HEK293 (cell line): Measurements from ENCODE around the gene PRKCE.

ENCODE experiments used
- CTCF ChIA-PET: fragments of 350-600 bp; formaldehyde crosslinking; extraction: SDS; loops from one replicate; lab custom pipeline; 2021; ENCODE audit warnings: antibody characterized with exemption; lab: Yijun Ruan, JAX
- POLR2A ChIA-PET: fragments of 300-600 bp; formaldehyde crosslinking; extraction: SDS; loops from one replicate; lab custom pipeline; 2020; ENCODE audit warnings: antibody characterized with exemption, inconsistent platforms; lab: Yijun Ruan, JAX
- H3K27ac ChIP-seq: fragments of 200-500 bp; sonication (Bioruptor generic); 2 replicates; pipeline ENCODE4 v1.5.1; 2014; ENCODE audit warnings: low read depth, low read length, control low read depth, inconsistent platforms; ENCODE audit errors: extremely low read depth
- H3K36me3 ChIP-seq, 2 experiments: fragments of 200-500 bp in 1 of 2; sonication (Bioruptor generic) in 1 of 2; 1 replicate in 1 of 2; 2 replicates in 1 of 2; pipeline ENCODE4 v1.5.1; 2014 to 2017; ENCODE audit warnings: inconsistent platforms in 2 of 2, low read length in 2 of 2; ENCODE audit not compliant: control insufficient read depth in 2 of 2, insufficient read depth in 1 of 2
- H3K4me1 ChIP-seq: fragments of 200-500 bp; sonication (Bioruptor generic); 2 replicates; pipeline ENCODE4 v1.5.1; 2014; ENCODE audit warnings: mild to moderate bottlenecking, low read length, inconsistent platforms; ENCODE audit not compliant: control insufficient read depth, insufficient read depth
- H3K4me3 ChIP-seq: 2 replicates; pipeline ENCODE4 v1.5.1; 2011; ENCODE audit warnings: low read depth, mild to moderate bottlenecking, control low read depth, low read length, moderate library complexity
- H3K9me3 ChIP-seq: fragments of 200-500 bp; sonication (Bioruptor generic); 2 replicates; pipeline ENCODE4 v1.5.1; 2014; ENCODE audit warnings: low read depth, low read length, inconsistent platforms; ENCODE audit not compliant: control insufficient read depth, insufficient read depth
- HOXC10 ChIP-seq: sonication (generic); formaldehyde crosslinking; IDR thresholded peaks from 2 replicates; pipeline ENCODE4 v1.8.1; 2023; ENCODE audit warnings: mild to moderate bottlenecking, missing genetic modification reagents
- SCRT1 ChIP-seq: fragments of 450-650 bp; formaldehyde crosslinking; IDR thresholded peaks from 2 replicates; pipeline ENCODE4 v1.5.1; 2016; ENCODE audit warnings: missing biosample characterization, missing genetic modification characterization, borderline replicate concordance
- SCRT2 ChIP-seq: fragments of 450-650 bp; formaldehyde crosslinking; IDR thresholded peaks from 2 replicates; pipeline ENCODE4 v1.5.1; 2016; ENCODE audit warnings: missing biosample characterization, missing genetic modification characterization
- ZEB2 ChIP-seq: fragments of 450-650 bp; formaldehyde crosslinking; IDR thresholded peaks from 2 replicates; pipeline ENCODE4 v1.5.1; 2016; ENCODE audit warnings: missing biosample characterization, missing genetic modification characterization
- ZNF174 ChIP-seq: fragments of 450-650 bp; formaldehyde crosslinking; IDR thresholded peaks from 2 replicates; pipeline ENCODE4 v1.5.0; 2017; ENCODE audit warnings: missing biosample characterization, mild to moderate bottlenecking, missing genetic modification characterization
- ZNF2 ChIP-seq: fragments of 450-650 bp; formaldehyde crosslinking; IDR thresholded peaks from 2 replicates; pipeline ENCODE4 v1.5.1; 2016; ENCODE audit warnings: missing biosample characterization, missing genetic modification characterization
- ZNF302 ChIP-seq: fragments of 450-650 bp; formaldehyde crosslinking; IDR thresholded peaks from 2 replicates; pipeline ENCODE4 v1.5.1; 2016; ENCODE audit warnings: missing biosample characterization, missing genetic modification characterization, low read depth
- ZNF530 ChIP-seq: fragments of 450-650 bp; formaldehyde crosslinking; IDR thresholded peaks from 2 replicates; pipeline ENCODE4 v1.5.1; 2016; ENCODE audit warnings: low read depth, missing biosample characterization, missing genetic modification characterization
- ZNF555 ChIP-seq: fragments of 450-650 bp; formaldehyde crosslinking; conservative IDR thresholded peaks from 2 replicates; pipeline ENCODE4 v1.5.1; 2017; ENCODE audit warnings: missing biosample characterization, mild to moderate bottlenecking, missing genetic modification characterization, inconsistent platforms
- ZNF76 ChIP-seq: fragments of 450-650 bp; formaldehyde crosslinking; IDR thresholded peaks from 2 replicates; pipeline ENCODE4; 2016; ENCODE audit warnings: low read depth, missing biosample characterization, missing genetic modification characterization, borderline replicate concordance
- ZNF792 ChIP-seq: fragments of 450-650 bp; formaldehyde crosslinking; IDR thresholded peaks from 2 replicates; pipeline ENCODE4 v1.5.1; 2016; ENCODE audit warnings: missing biosample characterization, missing genetic modification characterization
- TF ChIP-seq, protein P1 (sequence below): fragments of 450-650 bp; formaldehyde crosslinking; IDR thresholded peaks from 2 replicates; pipeline ENCODE4 v1.5.1; 2016; ENCODE audit warnings: missing biosample characterization, missing genetic modification characterization
- TF ChIP-seq, protein P2 (sequence below): fragments of 450-650 bp; formaldehyde crosslinking; IDR thresholded peaks from 2 replicates; pipeline ENCODE4 v1.5.1; 2016; ENCODE audit warnings: missing biosample characterization, missing genetic modification characterization
- TF ChIP-seq, protein P3 (sequence below): fragments of 450-650 bp; formaldehyde crosslinking; IDR thresholded peaks from 2 replicates; pipeline ENCODE4 v1.5.1; 2016; ENCODE audit warnings: missing biosample characterization, missing genetic modification characterization

The PRKCE gene

DNA sequence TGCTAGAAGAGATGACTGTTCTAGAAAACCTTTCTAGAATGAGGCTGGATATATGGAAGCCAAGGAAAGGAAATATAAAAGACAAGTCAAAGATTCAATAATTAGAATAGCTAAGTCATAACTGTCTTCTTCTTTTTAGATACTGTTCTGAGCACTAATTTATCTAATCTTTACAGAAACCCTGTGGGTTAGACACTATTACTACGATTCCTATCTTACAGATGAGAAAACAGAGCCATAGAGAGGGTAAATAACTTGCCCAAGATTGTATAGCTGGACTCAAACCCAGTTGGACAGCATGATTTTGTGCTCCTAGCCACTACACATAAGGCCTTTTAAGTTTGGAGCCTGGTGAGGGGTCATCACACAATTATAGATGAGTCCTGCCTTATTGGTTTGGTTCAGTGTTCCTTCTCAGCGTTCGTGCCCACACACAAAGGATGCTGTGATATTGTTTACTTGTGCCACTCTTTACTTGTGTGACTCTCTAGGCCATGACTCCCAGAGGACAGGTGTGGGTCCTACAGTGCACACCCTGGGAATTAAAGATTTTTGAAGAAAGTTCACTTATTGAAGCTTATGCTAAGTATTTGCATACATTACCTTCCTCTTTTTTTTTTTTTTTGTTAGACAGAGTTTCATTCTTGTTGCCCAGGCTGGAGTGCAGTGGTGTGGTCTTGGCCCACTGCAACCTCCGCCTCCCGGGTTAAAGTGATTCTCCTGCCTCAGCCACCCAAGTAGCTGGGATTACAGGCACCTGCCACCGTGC, 153.7 kb downstream of the PRKCE start:
- no peak overlapping the region for H3K4me3 ChIP-seq
- ChIA-PET CTCF (interaction anchor here (0.6 to 1.0 kb wide), 4 partner anchors 8 to 1467 kb away, joined by 3 to 4 read pairs (median 4); no protein-coding TSS in a partner anchor), POLR2A (interaction anchor here (0.6 kb wide), 2 partner anchors 100 to 194 kb away, joined by 3 to 4 read pairs; partner anchors contain the start of gene SRBD1)
- H3K36me3 ChIP-seq = no peaks in the 10 kb centered on the region
- no peaks in the 10 kb centered on the region for H3K9me3 ChIP-seq
- no peaks in the 10 kb centered on the region for H3K4me1 ChIP-seq
- no peak overlapping the region for H3K27ac ChIP-seq
- TF ChIP-seq, protein P1, sequence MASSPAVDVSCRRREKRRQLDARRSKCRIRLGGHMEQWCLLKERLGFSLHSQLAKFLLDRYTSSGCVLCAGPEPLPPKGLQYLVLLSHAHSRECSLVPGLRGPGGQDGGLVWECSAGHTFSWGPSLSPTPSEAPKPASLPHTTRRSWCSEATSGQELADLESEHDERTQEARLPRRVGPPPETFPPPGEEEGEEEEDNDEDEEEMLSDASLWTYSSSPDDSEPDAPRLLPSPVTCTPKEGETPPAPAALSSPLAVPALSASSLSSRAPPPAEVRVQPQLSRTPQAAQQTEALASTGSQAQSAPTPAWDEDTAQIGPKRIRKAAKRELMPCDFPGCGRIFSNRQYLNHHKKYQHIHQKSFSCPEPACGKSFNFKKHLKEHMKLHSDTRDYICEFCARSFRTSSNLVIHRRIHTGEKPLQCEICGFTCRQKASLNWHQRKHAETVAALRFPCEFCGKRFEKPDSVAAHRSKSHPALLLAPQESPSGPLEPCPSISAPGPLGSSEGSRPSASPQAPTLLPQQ = no peak
- TF ChIP-seq HOXC10 (CRISPR knock-in tag) (no peak), ZNF76 (tag by site-specific recombination) (no peak)

DNA sequence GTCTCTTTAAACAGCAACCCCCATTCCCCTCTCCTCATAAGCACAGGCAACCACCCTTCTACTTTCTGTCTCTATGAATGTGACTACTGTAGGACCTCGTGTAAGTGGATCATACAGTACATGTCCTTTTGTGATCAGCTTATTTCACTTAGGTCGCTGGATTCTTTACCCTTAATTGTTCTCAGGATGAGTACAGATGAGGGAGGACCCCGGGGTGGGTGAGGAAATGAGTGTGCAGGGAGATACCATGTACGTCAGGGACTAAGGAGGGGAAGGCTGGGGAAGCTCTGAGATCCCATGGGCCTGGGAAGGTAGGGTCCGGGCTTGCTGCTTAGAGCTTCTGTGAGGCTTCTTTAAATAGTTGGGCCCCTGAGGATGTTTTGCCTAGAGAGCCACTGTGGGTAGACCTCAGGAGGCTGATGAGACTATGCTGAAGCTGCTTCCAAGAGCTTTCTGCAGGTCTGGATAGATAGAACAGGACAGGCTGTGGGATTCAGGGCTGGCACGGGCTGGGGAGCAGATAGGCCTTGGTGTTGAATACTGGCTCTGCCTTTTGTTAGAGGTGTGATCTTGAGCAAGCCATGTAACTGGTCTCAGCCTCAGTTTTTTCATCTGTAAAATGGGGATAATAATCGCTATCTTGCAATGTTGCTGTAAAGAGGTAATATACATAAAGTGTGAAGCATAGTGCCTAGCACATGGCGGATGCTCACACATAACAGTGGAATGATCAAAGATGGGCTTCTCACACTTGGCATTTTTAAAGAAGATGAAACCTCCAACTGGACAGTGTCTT, 155.3 kb downstream of the PRKCE start:
- ChIA-PET CTCF (no interaction called here), POLR2A (no interaction called here)
- TF ChIP-seq ZNF2 (tag by site-specific recombination) = no peak
- TF ChIP-seq, protein P2, sequence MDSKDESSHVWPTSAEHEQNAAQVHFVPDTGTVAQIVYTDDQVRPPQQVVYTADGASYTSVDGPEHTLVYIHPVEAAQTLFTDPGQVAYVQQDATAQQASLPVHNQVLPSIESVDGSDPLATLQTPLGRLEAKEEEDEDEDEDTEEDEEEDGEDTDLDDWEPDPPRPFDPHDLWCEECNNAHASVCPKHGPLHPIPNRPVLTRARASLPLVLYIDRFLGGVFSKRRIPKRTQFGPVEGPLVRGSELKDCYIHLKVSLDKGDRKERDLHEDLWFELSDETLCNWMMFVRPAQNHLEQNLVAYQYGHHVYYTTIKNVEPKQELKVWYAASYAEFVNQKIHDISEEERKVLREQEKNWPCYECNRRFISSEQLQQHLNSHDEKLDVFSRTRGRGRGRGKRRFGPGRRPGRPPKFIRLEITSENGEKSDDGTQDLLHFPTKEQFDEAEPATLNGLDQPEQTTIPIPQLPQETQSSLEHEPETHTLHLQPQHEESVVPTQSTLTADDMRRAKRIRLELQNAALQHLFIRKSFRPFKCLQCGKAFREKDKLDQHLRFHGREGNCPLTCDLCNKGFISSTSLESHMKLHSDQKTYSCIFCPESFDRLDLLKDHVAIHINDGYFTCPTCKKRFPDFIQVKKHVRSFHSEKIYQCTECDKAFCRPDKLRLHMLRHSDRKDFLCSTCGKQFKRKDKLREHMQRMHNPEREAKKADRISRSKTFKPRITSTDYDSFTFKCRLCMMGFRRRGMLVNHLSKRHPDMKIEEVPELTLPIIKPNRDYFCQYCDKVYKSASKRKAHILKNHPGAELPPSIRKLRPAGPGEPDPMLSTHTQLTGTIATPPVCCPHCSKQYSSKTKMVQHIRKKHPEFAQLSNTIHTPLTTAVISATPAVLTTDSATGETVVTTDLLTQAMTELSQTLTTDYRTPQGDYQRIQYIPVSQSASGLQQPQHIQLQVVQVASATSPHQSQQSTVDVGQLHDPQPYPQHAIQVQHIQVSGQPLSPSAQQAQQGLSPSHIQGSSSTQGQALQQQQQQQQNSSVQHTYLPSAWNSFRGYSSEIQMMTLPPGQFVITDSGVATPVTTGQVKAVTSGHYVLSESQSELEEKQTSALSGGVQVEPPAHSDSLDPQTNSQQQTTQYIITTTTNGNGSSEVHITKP (tag by site-specific recombination) = peak; percentile 60; the same call in 1 of the 2 replicates
- TF ChIP-seq ZEB2 = no peak
- Histone ChIP-seq H3K27ac (no peak overlapping the region), H3K4me3 (no peak overlapping the region), H3K36me3 (no peaks in the 10 kb centered on the region), H3K4me1 (no peaks in the 10 kb centered on the region; the same call in 1 of the 2 replicates), H3K9me3 (no peaks in the 10 kb centered on the region)

DNA sequence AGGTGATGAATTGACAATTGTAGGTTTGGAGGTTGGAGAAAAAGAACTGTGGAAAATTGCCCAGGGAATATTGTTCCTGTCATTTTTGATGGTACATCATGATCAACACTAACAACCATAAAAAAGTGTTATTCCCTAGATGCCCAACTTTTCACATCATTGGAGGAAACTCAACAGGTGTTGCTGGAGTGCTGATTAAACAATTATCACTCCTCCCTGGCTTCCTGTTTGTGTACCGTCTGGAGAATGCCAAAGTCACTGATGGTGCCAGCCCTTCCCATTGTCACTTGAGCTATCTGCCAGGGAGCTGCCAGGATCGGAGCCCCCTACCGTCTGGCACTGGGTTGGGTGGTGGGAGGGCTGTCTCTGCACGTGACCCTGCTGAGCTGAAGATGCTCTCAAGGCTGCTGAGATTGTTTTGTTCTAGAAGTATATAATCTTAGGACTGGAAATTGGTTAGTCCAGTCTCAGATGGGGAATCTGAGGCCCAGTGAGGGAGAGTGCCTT, 156.9 kb downstream of the PRKCE start:
- Histone ChIP-seq H3K9me3 (no peaks in the 10 kb centered on the region), H3K4me3 (no peak overlapping the region), H3K4me1 (peaks cover 13% of the 10 kb centered on the region), H3K36me3 (no peaks in the 10 kb centered on the region), H3K27ac (no peak overlapping the region)
- POLR2A ChIA-PET = no interaction called here
- CTCF ChIA-PET = interaction anchor here (0.6 kb wide), 1 partner anchor 24 kb away, joined by 3 read pairs; no protein-coding TSS in a partner anchor
- TF ChIP-seq ZNF530 (tag by site-specific recombination) = no peak
- TF ChIP-seq, protein P3, sequence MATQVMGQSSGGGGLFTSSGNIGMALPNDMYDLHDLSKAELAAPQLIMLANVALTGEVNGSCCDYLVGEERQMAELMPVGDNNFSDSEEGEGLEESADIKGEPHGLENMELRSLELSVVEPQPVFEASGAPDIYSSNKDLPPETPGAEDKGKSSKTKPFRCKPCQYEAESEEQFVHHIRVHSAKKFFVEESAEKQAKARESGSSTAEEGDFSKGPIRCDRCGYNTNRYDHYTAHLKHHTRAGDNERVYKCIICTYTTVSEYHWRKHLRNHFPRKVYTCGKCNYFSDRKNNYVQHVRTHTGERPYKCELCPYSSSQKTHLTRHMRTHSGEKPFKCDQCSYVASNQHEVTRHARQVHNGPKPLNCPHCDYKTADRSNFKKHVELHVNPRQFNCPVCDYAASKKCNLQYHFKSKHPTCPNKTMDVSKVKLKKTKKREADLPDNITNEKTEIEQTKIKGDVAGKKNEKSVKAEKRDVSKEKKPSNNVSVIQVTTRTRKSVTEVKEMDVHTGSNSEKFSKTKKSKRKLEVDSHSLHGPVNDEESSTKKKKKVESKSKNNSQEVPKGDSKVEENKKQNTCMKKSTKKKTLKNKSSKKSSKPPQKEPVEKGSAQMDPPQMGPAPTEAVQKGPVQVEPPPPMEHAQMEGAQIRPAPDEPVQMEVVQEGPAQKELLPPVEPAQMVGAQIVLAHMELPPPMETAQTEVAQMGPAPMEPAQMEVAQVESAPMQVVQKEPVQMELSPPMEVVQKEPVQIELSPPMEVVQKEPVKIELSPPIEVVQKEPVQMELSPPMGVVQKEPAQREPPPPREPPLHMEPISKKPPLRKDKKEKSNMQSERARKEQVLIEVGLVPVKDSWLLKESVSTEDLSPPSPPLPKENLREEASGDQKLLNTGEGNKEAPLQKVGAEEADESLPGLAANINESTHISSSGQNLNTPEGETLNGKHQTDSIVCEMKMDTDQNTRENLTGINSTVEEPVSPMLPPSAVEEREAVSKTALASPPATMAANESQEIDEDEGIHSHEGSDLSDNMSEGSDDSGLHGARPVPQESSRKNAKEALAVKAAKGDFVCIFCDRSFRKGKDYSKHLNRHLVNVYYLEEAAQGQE (tag by site-specific recombination) = no peak
- 0 out of 2 replicates have a peak, but pooled peaks have one; percentile 44 for TF ChIP-seq SCRT1
- no peak for TF ChIP-seq HOXC10 (CRISPR knock-in tag)
- no peak for TF ChIP-seq ZNF174
- no peak for TF ChIP-seq ZNF302 (tag by site-specific recombination)
- TF ChIP-seq SCRT2 (tag by site-specific recombination) = peak; percentile 88
- TF ChIP-seq ZNF555 (tag by site-specific recombination) = no peak
- no peak for TF ChIP-seq ZNF792 (tag by site-specific recombination)
